ENCODE data around the gene ACIN1.

ACIN1 gene

GRCh38 chr14:23013054-23013748 is 81.7 kb downstream of the ACIN1 start:
- DNase-seq (ENCODE audit: low spot score): no peak

DNA sequence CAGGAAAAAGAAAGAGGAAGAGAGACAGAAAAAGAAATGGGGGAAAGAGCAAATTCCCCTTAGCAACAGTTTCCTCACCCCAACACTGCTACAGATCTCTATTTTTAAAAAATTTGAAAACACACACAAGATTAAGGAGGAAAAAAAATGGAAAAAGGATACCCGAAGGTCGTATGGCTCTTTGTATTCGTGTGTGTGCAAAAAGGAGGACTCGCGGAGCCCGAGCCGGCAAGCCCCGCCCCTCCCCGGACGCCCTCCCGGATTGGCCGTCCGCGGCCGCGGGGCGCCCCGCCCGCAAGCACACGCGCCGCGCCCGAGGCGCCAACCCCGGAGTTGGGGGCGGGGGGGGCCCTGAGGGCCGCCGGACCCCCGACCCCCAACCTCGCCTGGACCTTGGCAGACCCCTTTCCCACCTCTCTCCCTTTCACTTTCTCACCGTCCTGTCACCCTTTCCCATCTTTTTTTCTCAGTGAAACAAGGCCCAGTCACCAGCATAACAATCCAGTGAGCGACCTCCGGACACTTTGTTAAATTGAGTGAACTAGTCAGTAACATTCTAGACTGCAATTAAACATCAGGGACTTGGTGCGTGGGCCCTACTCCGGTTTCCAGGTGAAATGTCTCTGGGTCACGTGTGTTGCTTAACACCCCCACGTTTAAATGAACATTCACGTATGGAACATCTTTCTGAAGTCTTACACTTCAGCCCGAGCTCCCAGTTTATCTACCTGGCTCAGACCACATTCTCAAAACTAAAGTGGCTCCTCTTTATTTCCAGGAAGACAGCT is 84.8 kb downstream of the ACIN1 start, which contains the start of gene C14orf93:
TSS of gene C14orf93 (minus strand) at position 205 of the 788 bp plus-strand sequence. CDS start 11,120 bp downstream, outside the sequence.
- peak; percentile 80 for DNase-seq (ENCODE audit: low spot score)

DNA sequence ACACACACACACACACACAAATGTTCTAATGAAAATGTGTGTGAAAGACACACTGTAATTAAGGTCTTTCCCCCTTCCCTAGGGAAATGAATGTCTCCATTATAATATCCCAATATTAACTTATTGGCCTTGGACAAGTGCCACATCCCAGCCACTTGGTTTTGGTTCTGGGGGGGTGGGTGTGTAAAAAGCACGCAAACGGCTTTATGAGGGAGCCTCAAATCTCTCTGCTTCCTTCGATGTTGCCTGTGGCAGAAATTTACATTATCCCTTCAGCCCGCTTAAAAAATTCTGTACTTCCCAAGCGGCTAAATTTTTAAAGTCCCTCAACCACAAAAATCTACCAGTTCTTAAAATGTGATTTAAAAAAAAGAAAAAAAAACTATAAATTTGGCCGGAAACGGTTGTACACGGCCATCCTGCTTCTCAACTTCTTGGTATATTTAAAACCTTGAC is 85.4 kb downstream of the ACIN1 start:
- DNase-seq (ENCODE audit: low spot score): no peak

GRCh38 chr14:23008831-23009230 is 86.1 kb downstream of the ACIN1 start:
- DNase-seq (ENCODE audit: low spot score): no peak
